Measurements from ENCODE around the gene TMC5.

DNA sequence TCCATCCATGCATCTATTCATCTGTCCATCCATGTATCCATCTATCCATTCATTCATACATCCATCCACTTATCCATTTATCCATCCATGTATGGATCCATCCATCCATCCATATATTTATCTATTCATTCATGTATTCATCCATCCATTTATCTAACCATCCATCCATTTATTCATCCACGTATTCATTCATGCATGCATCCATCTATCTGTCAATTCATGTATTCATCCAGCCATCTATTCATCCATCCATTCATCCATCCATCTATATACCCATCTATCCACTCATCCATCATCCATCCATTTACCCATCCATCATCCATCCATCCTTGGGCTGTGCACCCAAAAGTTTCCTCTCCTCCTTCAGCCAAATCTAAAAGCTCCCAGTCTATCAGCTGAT lies 60.8 kb downstream of the TMC5 start:
- TF ChIP-seq, protein P1, sequence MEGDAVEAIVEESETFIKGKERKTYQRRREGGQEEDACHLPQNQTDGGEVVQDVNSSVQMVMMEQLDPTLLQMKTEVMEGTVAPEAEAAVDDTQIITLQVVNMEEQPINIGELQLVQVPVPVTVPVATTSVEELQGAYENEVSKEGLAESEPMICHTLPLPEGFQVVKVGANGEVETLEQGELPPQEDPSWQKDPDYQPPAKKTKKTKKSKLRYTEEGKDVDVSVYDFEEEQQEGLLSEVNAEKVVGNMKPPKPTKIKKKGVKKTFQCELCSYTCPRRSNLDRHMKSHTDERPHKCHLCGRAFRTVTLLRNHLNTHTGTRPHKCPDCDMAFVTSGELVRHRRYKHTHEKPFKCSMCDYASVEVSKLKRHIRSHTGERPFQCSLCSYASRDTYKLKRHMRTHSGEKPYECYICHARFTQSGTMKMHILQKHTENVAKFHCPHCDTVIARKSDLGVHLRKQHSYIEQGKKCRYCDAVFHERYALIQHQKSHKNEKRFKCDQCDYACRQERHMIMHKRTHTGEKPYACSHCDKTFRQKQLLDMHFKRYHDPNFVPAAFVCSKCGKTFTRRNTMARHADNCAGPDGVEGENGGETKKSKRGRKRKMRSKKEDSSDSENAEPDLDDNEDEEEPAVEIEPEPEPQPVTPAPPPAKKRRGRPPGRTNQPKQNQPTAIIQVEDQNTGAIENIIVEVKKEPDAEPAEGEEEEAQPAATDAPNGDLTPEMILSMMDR (IDR thresholded peaks at IDR 0.05 in 2 of 3, conservative IDR thresholded peaks at IDR 0.05 in 1 of 3; ENCODE audit: borderline replicate concordance in 1 of 3, insufficient read depth in 1 of 3, low read depth in 2 of 3, low read length in 2 of 3), result no peak
- TF ChIP-seq CEBPB (IDR thresholded peaks at IDR 0.05; ENCODE audit: low read depth) (no peak), RAD21 (IDR thresholded peaks at IDR 0.05; ENCODE audit: low read depth) (no peak), POLR2AphosphoS5 (IDR thresholded peaks at IDR 0.05; ENCODE audit: low read depth, low read length) (no peak), FOSL1 (IDR thresholded peaks at IDR 0.05; ENCODE audit: low read depth) (no peak), EZH2 (IDR thresholded peaks at IDR 0.05) (no peak), EGR1 (IDR thresholded peaks at IDR 0.05; ENCODE audit: low read depth) (no peak), YY1 (IDR thresholded peaks at IDR 0.05; ENCODE audit: extremely low read depth, insufficient replicate concordance, low read depth, low read length) (no peak), POLR2A (IDR thresholded peaks at IDR 0.05; ENCODE audit: borderline replicate concordance, extremely low read depth, insufficient read depth, insufficient read length) (no peak), MAX (IDR thresholded peaks at IDR 0.05) (no peak)
- TF ChIP-seq, protein P2, sequence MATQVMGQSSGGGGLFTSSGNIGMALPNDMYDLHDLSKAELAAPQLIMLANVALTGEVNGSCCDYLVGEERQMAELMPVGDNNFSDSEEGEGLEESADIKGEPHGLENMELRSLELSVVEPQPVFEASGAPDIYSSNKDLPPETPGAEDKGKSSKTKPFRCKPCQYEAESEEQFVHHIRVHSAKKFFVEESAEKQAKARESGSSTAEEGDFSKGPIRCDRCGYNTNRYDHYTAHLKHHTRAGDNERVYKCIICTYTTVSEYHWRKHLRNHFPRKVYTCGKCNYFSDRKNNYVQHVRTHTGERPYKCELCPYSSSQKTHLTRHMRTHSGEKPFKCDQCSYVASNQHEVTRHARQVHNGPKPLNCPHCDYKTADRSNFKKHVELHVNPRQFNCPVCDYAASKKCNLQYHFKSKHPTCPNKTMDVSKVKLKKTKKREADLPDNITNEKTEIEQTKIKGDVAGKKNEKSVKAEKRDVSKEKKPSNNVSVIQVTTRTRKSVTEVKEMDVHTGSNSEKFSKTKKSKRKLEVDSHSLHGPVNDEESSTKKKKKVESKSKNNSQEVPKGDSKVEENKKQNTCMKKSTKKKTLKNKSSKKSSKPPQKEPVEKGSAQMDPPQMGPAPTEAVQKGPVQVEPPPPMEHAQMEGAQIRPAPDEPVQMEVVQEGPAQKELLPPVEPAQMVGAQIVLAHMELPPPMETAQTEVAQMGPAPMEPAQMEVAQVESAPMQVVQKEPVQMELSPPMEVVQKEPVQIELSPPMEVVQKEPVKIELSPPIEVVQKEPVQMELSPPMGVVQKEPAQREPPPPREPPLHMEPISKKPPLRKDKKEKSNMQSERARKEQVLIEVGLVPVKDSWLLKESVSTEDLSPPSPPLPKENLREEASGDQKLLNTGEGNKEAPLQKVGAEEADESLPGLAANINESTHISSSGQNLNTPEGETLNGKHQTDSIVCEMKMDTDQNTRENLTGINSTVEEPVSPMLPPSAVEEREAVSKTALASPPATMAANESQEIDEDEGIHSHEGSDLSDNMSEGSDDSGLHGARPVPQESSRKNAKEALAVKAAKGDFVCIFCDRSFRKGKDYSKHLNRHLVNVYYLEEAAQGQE (IDR thresholded peaks at IDR 0.05; ENCODE audit: low read depth), result no peak
